ENCODE data around the gene PGLYRP2.
A peak's percentile ranks its signal among the peaks of the same experiment; 100 is the strongest.

PGLYRP2 gene

DNA sequence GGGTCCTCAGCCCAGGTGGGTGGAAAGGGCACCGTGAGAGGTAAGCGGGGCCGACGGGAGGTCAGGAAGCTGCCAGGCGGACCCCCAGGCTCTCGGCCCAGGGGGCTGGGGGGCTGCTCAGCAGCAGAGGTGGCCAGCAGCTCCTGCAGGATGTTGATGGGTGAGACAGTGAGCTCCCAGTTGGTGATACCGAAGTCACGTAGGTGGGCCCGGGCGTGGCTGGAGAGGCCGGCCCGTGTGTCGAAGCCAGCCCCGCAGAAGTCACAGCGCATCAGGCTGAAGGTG, 42.5 kb downstream of the PGLYRP2 start:
- Histone ChIP-seq H3K79me1 (ENCODE audit: low read depth, low read length) (peaks cover 3% of the 10 kb centered on the region), H3K18ac (ENCODE audit: low read length) (no peak overlapping the region), H3K14ac (ENCODE audit: low read length) (no peak overlapping the region), H2BK5ac (ENCODE audit: low read length) (no peak overlapping the region), H3K9me3 (replicated peaks in 1 of 2; ENCODE audit: control insufficient read depth in 2 of 2, insufficient read depth in 1 of 2, low read depth in 1 of 2, low read length in 2 of 2) (no peaks in the 10 kb centered on the region), H3K4me1 (ENCODE audit: control insufficient read depth in 2 of 2, insufficient read depth in 1 of 2, low read depth in 1 of 2, low read length in 2 of 2) (peaks cover 0 to 8% of the 10 kb centered on the region in 2 donors), H2AFZ (ENCODE audit: low read length) (no peak overlapping the region), H3K27ac (replicated peaks; ENCODE audit: low read length) (no peak overlapping the region), H3K9ac (ENCODE audit: low read depth, low read length, poor library complexity) (no peak overlapping the region), H2BK15ac (ENCODE audit: low read length) (no peak overlapping the region), H3K36me3 (replicated peaks in 1 of 2; ENCODE audit: control insufficient read depth in 2 of 2, insufficient read depth in 2 of 2, low read length in 2 of 2) (peaks cover 0 to 2% of the 10 kb centered on the region in 2 donors), H3K4ac (ENCODE audit: low read length) (no peak overlapping the region), H2BK120ac (ENCODE audit: low read depth, low read length) (no peak overlapping the region), H3K23ac (ENCODE audit: low read depth, low read length, poor library complexity) (no peak overlapping the region), H3K4me3 (ENCODE audit: low read length in 2 of 2) (no peak overlapping the region), H4K91ac (ENCODE audit: low read depth, low read length, poor library complexity) (no peak overlapping the region), H3K27me3 (ENCODE audit: control insufficient read depth in 3 of 3, insufficient read depth in 3 of 3, low read depth in 1 of 3, low read length in 3 of 3) (no peaks in the 10 kb centered on the region), H4K8ac (ENCODE audit: low read depth, low read length) (no peak overlapping the region), H2BK12ac (ENCODE audit: low read length) (no peak overlapping the region), H3K4me2 (ENCODE audit: insufficient read depth, low read length, poor library complexity, severe bottlenecking) (no peak overlapping the region), H2AK5ac (ENCODE audit: low read depth, low read length) (no peak overlapping the region)
- WGBS, 2 donors (ENCODE audit: extremely low coverage in 2 of 2, insufficient read length in 2 of 2, insufficient replicate concordance in 1 of 2): no CpG with 5 or more reads among the region's 15 CpGs
- DNase-seq (ENCODE audit: low spot score): no peak

DNA sequence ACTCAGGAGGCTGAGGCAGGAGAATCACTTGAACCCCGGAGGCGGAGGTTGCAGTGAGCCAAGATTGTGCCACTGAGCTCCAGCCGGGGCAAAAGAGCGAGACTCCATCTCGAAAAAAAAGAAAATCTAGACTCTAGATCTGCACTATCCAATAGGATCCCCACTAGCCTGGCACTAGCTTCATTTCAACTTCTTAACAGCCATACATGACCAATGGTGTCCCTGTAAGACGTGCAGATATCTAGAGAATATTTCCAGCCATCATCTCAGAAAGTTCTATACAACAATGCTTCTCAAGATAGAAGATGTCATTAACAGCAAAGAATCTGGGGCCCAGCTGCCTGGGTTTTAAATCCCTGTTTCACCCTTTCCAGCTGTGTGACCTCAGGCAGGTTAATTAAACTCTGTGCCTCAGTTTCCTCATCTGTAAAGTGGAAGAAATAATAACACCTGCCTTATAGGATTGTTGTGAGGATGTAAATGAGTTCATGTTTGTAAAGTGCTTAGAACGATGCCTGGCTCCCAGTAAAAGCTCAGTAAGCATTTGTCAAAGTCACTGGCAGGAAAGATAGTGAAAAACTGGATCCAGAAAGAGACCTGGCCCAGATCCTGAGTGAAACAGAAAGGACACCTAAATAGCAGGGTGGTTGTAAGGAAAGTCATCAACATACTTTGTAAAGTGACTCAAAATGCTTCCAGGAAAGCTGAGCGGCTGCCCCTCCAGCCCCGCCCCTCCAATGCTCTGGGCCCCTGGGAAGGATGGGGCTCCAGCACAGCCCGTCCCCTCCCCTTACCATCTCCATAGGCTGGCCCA, 43.1 kb downstream of the PGLYRP2 start:
- no peak overlapping the region for H2BK5ac ChIP-seq (ENCODE audit: low read length)
- H3K36me3 ChIP-seq (replicated peaks in 1 of 2; ENCODE audit: control insufficient read depth in 2 of 2, insufficient read depth in 2 of 2, low read length in 2 of 2): peaks cover 0 to 2% of the 10 kb centered on the region in 2 donors
- no peak overlapping the region for H2BK120ac ChIP-seq (ENCODE audit: low read depth, low read length)
- no peak overlapping the region for H3K9ac ChIP-seq (ENCODE audit: low read depth, low read length, poor library complexity)
- H3K14ac ChIP-seq (ENCODE audit: low read length): no peak overlapping the region
- H3K79me1 ChIP-seq (ENCODE audit: low read depth, low read length): peaks cover 9% of the 10 kb centered on the region
- peaks cover 2 to 12% of the 10 kb centered on the region in 2 donors for H3K4me1 ChIP-seq (ENCODE audit: control insufficient read depth in 2 of 2, insufficient read depth in 1 of 2, low read depth in 1 of 2, low read length in 2 of 2)
- no peak overlapping the region for H4K91ac ChIP-seq (ENCODE audit: low read depth, low read length, poor library complexity)
- no peak overlapping the region for H2BK12ac ChIP-seq (ENCODE audit: low read length)
- H3K4me3 ChIP-seq (ENCODE audit: low read length in 2 of 2): no peak overlapping the region
- no CpG with 5 or more reads among the region's 10 CpGs for WGBS, 2 donors (ENCODE audit: extremely low coverage in 2 of 2, insufficient read length in 2 of 2, insufficient replicate concordance in 1 of 2)
- H3K4me2 ChIP-seq (ENCODE audit: insufficient read depth, low read length, poor library complexity, severe bottlenecking): no peak overlapping the region
- H3K23ac ChIP-seq (ENCODE audit: low read depth, low read length, poor library complexity): no peak overlapping the region
- no peak overlapping the region for H4K8ac ChIP-seq (ENCODE audit: low read depth, low read length)
- H2AFZ ChIP-seq (ENCODE audit: low read length): no peak overlapping the region
- no peak overlapping the region for H2BK15ac ChIP-seq (ENCODE audit: low read length)
- no peak overlapping the region for H3K4ac ChIP-seq (ENCODE audit: low read length)
- no peak overlapping the region for H3K27ac ChIP-seq (replicated peaks; ENCODE audit: low read length)
- DNase-seq (ENCODE audit: low spot score): no peak
- H3K27me3 ChIP-seq (ENCODE audit: control insufficient read depth in 3 of 3, insufficient read depth in 3 of 3, low read depth in 1 of 3, low read length in 3 of 3): no peaks in the 10 kb centered on the region
- no peak overlapping the region for H2AK5ac ChIP-seq (ENCODE audit: low read depth, low read length)
- H3K18ac ChIP-seq (ENCODE audit: low read length): no peak overlapping the region
- H3K9me3 ChIP-seq (replicated peaks in 1 of 2; ENCODE audit: control insufficient read depth in 2 of 2, insufficient read depth in 1 of 2, low read depth in 1 of 2, low read length in 2 of 2): no peaks in the 10 kb centered on the region

- DNase-seq (ENCODE audit: low spot score): no peak
- WGBS, 2 donors (ENCODE audit: extremely low coverage in 2 of 2, insufficient read length in 2 of 2, insufficient replicate concordance in 1 of 2): no CpG with 5 or more reads among the region's 8 CpGs
- H3K4ac ChIP-seq (ENCODE audit: low read length): no peak overlapping the region
Observed at GRCh38 chr19:15433519-15434069, 45.7 kb downstream of the PGLYRP2 start.

More at GRCh38 chr19:15433519-15434069, 45.7 kb downstream of the PGLYRP2 start:
- H3K36me3 ChIP-seq (replicated peaks in 1 of 2; ENCODE audit: control insufficient read depth in 2 of 2, insufficient read depth in 2 of 2, low read length in 2 of 2): peaks cover 12 to 25% of the 10 kb centered on the region in 2 donors
- no peak overlapping the region for H3K14ac ChIP-seq (ENCODE audit: low read length)
- no peak overlapping the region for H2BK12ac ChIP-seq (ENCODE audit: low read length)
- H3K79me1 ChIP-seq (ENCODE audit: low read depth, low read length): peaks cover 22% of the 10 kb centered on the region
- peak overlapping the region; percentile 31 to 92 for H3K4me3 ChIP-seq (ENCODE audit: low read length in 2 of 2)
- no peak overlapping the region for H3K23ac ChIP-seq (ENCODE audit: low read depth, low read length, poor library complexity)
- H3K4me2 ChIP-seq (ENCODE audit: insufficient read depth, low read length, poor library complexity, severe bottlenecking): peak overlapping the region; percentile 80
- no peak overlapping the region for H4K91ac ChIP-seq (ENCODE audit: low read depth, low read length, poor library complexity)
- H3K4me1 ChIP-seq (ENCODE audit: control insufficient read depth in 2 of 2, insufficient read depth in 1 of 2, low read depth in 1 of 2, low read length in 2 of 2): peaks cover 10 to 11% of the 10 kb centered on the region in 2 donors
- peak overlapping the region; percentile 56 for H3K9ac ChIP-seq (ENCODE audit: low read depth, low read length, poor library complexity)
- H2AFZ ChIP-seq (ENCODE audit: low read length): peak overlapping the region; percentile 99
- no peak overlapping the region for H2BK5ac ChIP-seq (ENCODE audit: low read length)
- peak overlapping the region; percentile 36 for H2AK5ac ChIP-seq (ENCODE audit: low read depth, low read length)
- no peaks in the 10 kb centered on the region for H3K9me3 ChIP-seq (replicated peaks in 1 of 2; ENCODE audit: control insufficient read depth in 2 of 2, insufficient read depth in 1 of 2, low read depth in 1 of 2, low read length in 2 of 2)
- H2BK120ac ChIP-seq (ENCODE audit: low read depth, low read length): no peak overlapping the region
- H4K8ac ChIP-seq (ENCODE audit: low read depth, low read length): no peak overlapping the region
- H3K27ac ChIP-seq (replicated peaks; ENCODE audit: low read length): no peak overlapping the region
- H2BK15ac ChIP-seq (ENCODE audit: low read length): no peak overlapping the region
- no peaks in the 10 kb centered on the region for H3K27me3 ChIP-seq (ENCODE audit: control insufficient read depth in 3 of 3, insufficient read depth in 3 of 3, low read depth in 1 of 3, low read length in 3 of 3)
- peak overlapping the region; percentile 60 for H3K18ac ChIP-seq (ENCODE audit: low read length)
